CD14-positive monocyte (primary cell): Measurements from ENCODE around the gene ESPNL. TPM values are rescaled to one million over a fixed set of nuclear protein-coding genes. Genes with fewer than 3 reads are reported as not detected.

Source experiments
- DNase-seq, 3 donors: peaks; one replicate each; pipeline ENCODE4 v3.0.0-alpha.2; 2011 to 2022
- H2AFZ ChIP-seq: 2 replicates; pipeline ENCODE4 v1.6.0; 2012; ENCODE audit warnings: mild to moderate bottlenecking, low read depth, low read length, inconsistent platforms; ENCODE audit not compliant: insufficient read depth, poor library complexity, severe bottlenecking
- H3K27ac ChIP-seq, 2 donors: 1 replicate in 1 of 2; 2 replicates in 1 of 2; pipeline ENCODE4 v1.5.1; 2012 to 2013; ENCODE audit warnings: low read length in 2 of 2, control low read depth in 1 of 2, inconsistent platforms in 1 of 2, low read depth in 1 of 2, mild to moderate bottlenecking in 1 of 2
- H3K27me3 ChIP-seq, 2 donors: one replicate each; pipeline versions ENCODE4 v1.6.0 to v1.6.1; 2011 to 2013; ENCODE audit warnings: low read length in 2 of 2; ENCODE audit not compliant: control insufficient read depth in 2 of 2, insufficient read depth in 2 of 2
- H3K36me3 ChIP-seq, 2 donors: replicated peaks in 1 of 2; 1 replicate in 1 of 2; 2 replicates in 1 of 2; pipeline versions ENCODE4 v1.5.1 to v1.6.1; 2012 to 2013; ENCODE audit warnings: low read length in 2 of 2, control low read depth in 1 of 2, inconsistent platforms in 1 of 2, mild to moderate bottlenecking in 1 of 2; ENCODE audit not compliant: insufficient read depth in 2 of 2, control insufficient read depth in 1 of 2
- H3K4me1 ChIP-seq, 2 donors: 1 replicate in 1 of 2; 2 replicates in 1 of 2; pipeline versions ENCODE4 v1.5.1 to v1.6.1; 2012 to 2013; ENCODE audit warnings: low read length in 2 of 2, control low read depth in 1 of 2, inconsistent platforms in 1 of 2, mild to moderate bottlenecking in 1 of 2, moderate library complexity in 1 of 2; ENCODE audit not compliant: insufficient read depth in 2 of 2, control insufficient read depth in 1 of 2
- H3K4me2 ChIP-seq: replicated peaks from 2 replicates; pipeline ENCODE3; 2012; ENCODE audit warnings: low read length, moderate library complexity, mild to moderate bottlenecking; ENCODE audit not compliant: poor library complexity, severe bottlenecking; ENCODE audit errors: extremely low read depth
- H3K4me3 ChIP-seq, 3 experiments: fragments of 200-600 bp in 1 of 3; sonication (generic) in 1 of 3; replicated peaks in 1 of 3; 1 replicate in 2 of 3; 2 replicates in 1 of 3; pipeline ENCODE4 v1.5.1; 2011 to 2013; ENCODE audit warnings: low read length in 3 of 3, mild to moderate bottlenecking in 3 of 3, control low read depth in 2 of 3, low read depth in 2 of 3, inconsistent platforms in 1 of 3, moderate library complexity in 1 of 3
- H3K79me2 ChIP-seq: 2 replicates; pipeline ENCODE4 v1.6.0; 2012; ENCODE audit warnings: mild to moderate bottlenecking, control low read depth, inconsistent platforms, low read length, moderate library complexity; ENCODE audit not compliant: insufficient read depth
- H3K9ac ChIP-seq: 2 replicates; pipeline ENCODE4 v1.6.0; 2017; ENCODE audit warnings: low read length, mild to moderate bottlenecking; ENCODE audit not compliant: insufficient read depth, poor library complexity, severe bottlenecking
- H3K9me3 ChIP-seq, 2 donors: replicated peaks in 1 of 2; 1 replicate in 1 of 2; 2 replicates in 1 of 2; pipeline versions ENCODE4 v1.5.1 to v1.6.1; 2012 to 2013; ENCODE audit warnings: low read length in 2 of 2, control low read depth in 1 of 2; ENCODE audit not compliant: control insufficient read depth in 1 of 2, insufficient read depth in 1 of 2
- H4K20me1 ChIP-seq: 2 replicates; pipeline ENCODE4 v1.6.0; 2012; ENCODE audit warnings: mild to moderate bottlenecking, low read length, control low read depth, moderate library complexity; ENCODE audit not compliant: insufficient read depth
- H3K27ac Mint-ChIP-seq, 7 donors: one replicate each; pipeline ENCODE4 v1.8.0; 2020; ENCODE audit warnings: mild to moderate bottlenecking in 7 of 7, mixed read lengths in 7 of 7, moderate library complexity in 6 of 7, inconsistent platforms in 2 of 7
- H3K27me3 Mint-ChIP-seq, 3 donors: one replicate each; pipeline ENCODE4 v1.8.0; 2021 to 2022; ENCODE audit warnings: low read depth in 3 of 3, mild to moderate bottlenecking in 3 of 3, mixed read lengths in 3 of 3, moderate library complexity in 3 of 3, inconsistent platforms in 1 of 3
- H3K36me3 Mint-ChIP-seq, 2 donors: one replicate each; pipeline ENCODE4 v1.8.0; 2020; ENCODE audit warnings: mixed read lengths in 2 of 2, inconsistent platforms in 1 of 2, mild to moderate bottlenecking in 1 of 2
- H3K4me1 Mint-ChIP-seq: one replicate; pipeline ENCODE4 v1.8.0; 2020; ENCODE audit warnings: mild to moderate bottlenecking, mixed read lengths
- H3K4me3 Mint-ChIP-seq, 2 donors: one replicate each; pipeline ENCODE4 v1.8.0; 2020; ENCODE audit warnings: mild to moderate bottlenecking in 2 of 2, mixed read lengths in 2 of 2, moderate library complexity in 1 of 2
- H3K9me3 Mint-ChIP-seq, 7 donors: one replicate each; pipeline ENCODE4 v1.8.0; 2020 to 2022; ENCODE audit warnings: mixed read lengths in 7 of 7, mild to moderate bottlenecking in 6 of 7, moderate library complexity in 6 of 7, inconsistent platforms in 2 of 7
- CTCF ChIP-seq: fragments of 200-600 bp; IDR thresholded peaks from one replicate; pipeline ENCODE4 v1.8.0; 2022; ENCODE audit warnings: antibody characterized with exemption, mild to moderate bottlenecking
- WGBS: methylation state at CpG from one replicate; pipeline ENCODE4 v1.1.5; 2013; ENCODE audit warnings: missing lambda C conversion rate; ENCODE audit not compliant: insufficient coverage; 5-methylcytosine and 5-hydroxymethylcytosine counted together
- intact Hi-C, 2 donors: fragments of 100-400 bp; cut with micrococcal nuclease; formaldehyde crosslinking; loops; one replicate each; pipeline versions ENCODE4 v1.15.0 to v1.15.1; 2023
- polyA plus RNA-seq, 3 donors: library from polyadenylated mRNA; depleted of rRNA in 1 of 3; unstranded in 2 of 3; stranded (reverse) in 1 of 3; fragments of 300-500 nt in 2 of 3; fragments of >200 nt in 1 of 3; fragmentation: Illumina TruSeq in 2 of 3; gene quantifications; 1 replicate in 2 of 3; 2 replicates in 1 of 3; pipeline ENCODE4 v1.2.3, GENCODE V29; 2012 to 2021

The ESPNL gene
- polyA plus RNA-seq, 3 donors: not detected

- peaks cover 0 to 2% (median 0%) of the 10 kb centered on the region in 3 donors for H3K27me3 Mint-ChIP-seq
- H3K9me3 ChIP-seq: no peaks in the 10 kb centered on the region
- no CpG with 5 or more reads among the region's 1 CpG for WGBS
- H3K36me3 ChIP-seq: peaks cover 21 to 54% of the 10 kb centered on the region in 2 donors
- no peaks in the 10 kb centered on the region for H3K4me1 ChIP-seq
- no peaks in the 10 kb centered on the region for H3K79me2 ChIP-seq
- H3K27ac ChIP-seq: no peak overlapping the region
- H3K4me1 Mint-ChIP-seq: no peaks in the 10 kb centered on the region
- H4K20me1 ChIP-seq: no peaks in the 10 kb centered on the region
- no peak overlapping the region for H2AFZ ChIP-seq
- TF ChIP-seq CTCF: no peak
- no peak overlapping the region for H3K4me3 ChIP-seq
- H3K27ac Mint-ChIP-seq: no peak overlapping the region
- DNase-seq: no peak
- H3K4me3 Mint-ChIP-seq: no peak overlapping the region
- H3K9me3 Mint-ChIP-seq: peaks cover 1 to 11% (median 5%) of the 10 kb centered on the region in 7 donors
- H3K36me3 Mint-ChIP-seq: peaks cover 56 to 78% of the 10 kb centered on the region in 2 donors
- no peak overlapping the region for H3K9ac ChIP-seq
- no peak overlapping the region for H3K4me2 ChIP-seq
- intact Hi-C loops: no loop called here
- H3K27me3 ChIP-seq: no peaks in the 10 kb centered on the region
Observed at GRCh38 chr2:238077292-238077691, 22.8 kb upstream of the ESPNL start.

- no peak for DNase-seq
- WGBS: 100% methylated on average over 2 of the region's 2 CpGs
Observed at GRCh38 chr2:238079874-238080327, 20.2 kb upstream of the ESPNL start.

More at GRCh38 chr2:238079874-238080327, 20.2 kb upstream of the ESPNL start:
- H3K4me1 ChIP-seq: no peaks in the 10 kb centered on the region
- H3K4me2 ChIP-seq: no peak overlapping the region
- H3K4me3 ChIP-seq: no peak overlapping the region
- no peak overlapping the region for H2AFZ ChIP-seq
- Mint-ChIP-seq H3K36me3 (peaks cover 60 to 83% of the 10 kb centered on the region in 2 donors), H3K4me3 (no peak overlapping the region), H3K9me3 (peaks cover 0 to 7% (median 5%) of the 10 kb centered on the region in 7 donors), H3K4me1 (no peaks in the 10 kb centered on the region), H3K27ac (no peak overlapping the region), H3K27me3 (peaks cover 0 to 2% (median 0%) of the 10 kb centered on the region in 3 donors)
- H4K20me1 ChIP-seq: no peaks in the 10 kb centered on the region
- no peak overlapping the region for H3K27ac ChIP-seq
- no peak overlapping the region for H3K9ac ChIP-seq
- intact Hi-C loops: no loop called here
- peaks cover 38 to 55% of the 10 kb centered on the region in 2 donors for H3K36me3 ChIP-seq
- H3K79me2 ChIP-seq: no peaks in the 10 kb centered on the region
- no peak for TF ChIP-seq CTCF
- no peaks in the 10 kb centered on the region for H3K27me3 ChIP-seq
- no peaks in the 10 kb centered on the region for H3K9me3 ChIP-seq
